H1 (cell line): ENCODE results near the gene NBAS. TPM values are rescaled to one million over a fixed set of nuclear protein-coding genes. Genes with fewer than 3 reads are reported as not detected.

ENCODE experiments used
- CTCF ChIA-PET: fragments of 300-600 bp; sonication (Branson Sonifier 250); formaldehyde crosslinking; loops from one replicate; lab custom pipeline; 2021; ENCODE audit not compliant: partially characterized antibody; lab: Charles Lee
- POLR2A ChIA-PET: fragments of 300-600 bp; sonication (Branson Sonifier 250); formaldehyde crosslinking; loops from one replicate; lab custom pipeline; 2021; ENCODE audit warnings: inconsistent platforms; ENCODE audit not compliant: partially characterized antibody; lab: Charles Lee
- DNase-seq, 2 experiments: peaks; one replicate each; pipeline versions ENCODE4 v3.0.0 to v3.0.0-alpha.2; 2010 to 2022; ENCODE audit warnings: low spot score in 2 of 2, low read depth in 1 of 2, mixed read lengths in 1 of 2
- FAIRE-seq: peaks from 2 replicates; lab custom pipeline; 2011; peaks lifted over from hg19 to GRCh38; lab: Jason Lieb, UNC
- H2AFZ ChIP-seq: 2 replicates; pipeline ENCODE4 v1.8.1; 2012; ENCODE audit warnings: low read length, inconsistent platforms
- H2AK5ac ChIP-seq: 2 replicates; pipeline ENCODE4 v1.6.1; 2013; ENCODE audit warnings: low read depth, low read length
- H2BK120ac ChIP-seq: replicated peaks from 2 replicates; pipeline ENCODE3; 2013; ENCODE audit warnings: low read depth, low read length, inconsistent platforms
- H2BK12ac ChIP-seq: 2 replicates; pipeline ENCODE4 v1.6.1; 2013; ENCODE audit warnings: low read depth, low read length
- H2BK15ac ChIP-seq: 2 replicates; pipeline ENCODE4 v1.6.1; 2013; ENCODE audit warnings: low read length
- H2BK20ac ChIP-seq: 2 replicates; pipeline ENCODE4 v1.6.1; 2013; ENCODE audit warnings: low read length
- H2BK5ac ChIP-seq: 2 replicates; pipeline ENCODE4 v1.6.1; 2013; ENCODE audit warnings: low read depth, low read length
- H3K14ac ChIP-seq: 2 replicates; pipeline ENCODE4 v1.6.1; 2013; ENCODE audit warnings: inconsistent platforms; ENCODE audit not compliant: insufficient read length
- H3K18ac ChIP-seq: 2 replicates; pipeline ENCODE4 v1.6.1; 2013; ENCODE audit warnings: low read length; ENCODE audit errors: extremely low read depth
- H3K23ac ChIP-seq: 2 replicates; pipeline ENCODE4 v1.6.1; 2013; ENCODE audit warnings: inconsistent platforms; ENCODE audit not compliant: insufficient read length
- H3K23me2 ChIP-seq: 2 replicates; pipeline ENCODE4 v1.6.1; 2013; ENCODE audit warnings: low read depth, low read length
- H3K27ac ChIP-seq: 2 replicates; pipeline ENCODE4 v1.6.1; 2011; ENCODE audit warnings: low read depth, low read length, inconsistent platforms
- H3K27me3 ChIP-seq, 4 experiments: replicated peaks in 1 of 4; 1 replicate in 1 of 4; 2 replicates in 3 of 4; pipeline versions ENCODE4 v1.6.1 to v1.8.1; 2011 to 2013; ENCODE audit warnings: low read length in 3 of 4, mild to moderate bottlenecking in 3 of 4, inconsistent platforms in 2 of 4, mixed read lengths in 2 of 4, moderate library complexity in 1 of 4; ENCODE audit not compliant: control insufficient read depth in 3 of 4, insufficient read depth in 3 of 4; ENCODE audit errors: extremely low read depth in 1 of 4
- H3K36me3 ChIP-seq, 4 experiments: 2 replicates each; pipeline versions ENCODE4 v1.6.1 to v1.8.1; 2011 to 2013; ENCODE audit warnings: mild to moderate bottlenecking in 4 of 4, low read length in 3 of 4, moderate library complexity in 2 of 4, control low read depth in 1 of 4, inconsistent platforms in 1 of 4; ENCODE audit not compliant: insufficient read depth in 4 of 4, control insufficient read depth in 2 of 4
- H3K4ac ChIP-seq: replicated peaks from 2 replicates; pipeline ENCODE3; 2013; ENCODE audit warnings: low read length, low read depth, mixed read lengths, inconsistent platforms; ENCODE audit not compliant: insufficient read length
- H3K4me1 ChIP-seq, 4 experiments: replicated peaks in 1 of 4; 1 replicate in 1 of 4; 2 replicates in 3 of 4; pipeline versions ENCODE4 v1.6.1 to v1.8.1; 2011 to 2013; ENCODE audit warnings: low read length in 3 of 4, inconsistent platforms in 2 of 4, mixed read lengths in 1 of 4; ENCODE audit not compliant: insufficient read depth in 4 of 4, control insufficient read depth in 3 of 4
- H3K4me2 ChIP-seq, 2 experiments: 2 replicates each; pipeline versions ENCODE4 v1.6.1 to v1.8.1; 2011 to 2013; ENCODE audit warnings: low read depth in 2 of 2, low read length in 2 of 2, control low read depth in 1 of 2, inconsistent platforms in 1 of 2, mild to moderate bottlenecking in 1 of 2; ENCODE audit not compliant: insufficient read depth in 1 of 2
- H3K4me3 ChIP-seq, 4 experiments: fragments of 200-600, 300-600 bp in 1 of 4; sonication (generic), shearing (Covaris generic), sonication (Bioruptor Twin) in 1 of 4; 2 replicates each; pipeline versions ENCODE4 v1.5.1 to v1.8.1; 2011 to 2016; ENCODE audit warnings: low read length in 4 of 4, low read depth in 3 of 4, control low read depth in 2 of 4, inconsistent platforms in 2 of 4, mild to moderate bottlenecking in 2 of 4, mixed read lengths in 1 of 4, moderate library complexity in 1 of 4; ENCODE audit not compliant: insufficient read depth in 2 of 4; ENCODE audit errors: extremely low read depth in 1 of 4
- H3K56ac ChIP-seq: replicated peaks from 2 replicates; pipeline ENCODE3; 2013; ENCODE audit warnings: low read depth, mild to moderate bottlenecking, mixed read lengths, low read length, inconsistent platforms; ENCODE audit not compliant: insufficient read length
- H3K79me1 ChIP-seq: 2 replicates; pipeline ENCODE4 v1.6.1; 2013; ENCODE audit warnings: low read depth, low read length, control low read depth
- H3K79me2 ChIP-seq, 2 experiments: 2 replicates each; pipeline versions ENCODE4 v1.6.1 to v1.8.1; 2012 to 2013; ENCODE audit warnings: low read length in 2 of 2, mild to moderate bottlenecking in 2 of 2, inconsistent platforms in 1 of 2; ENCODE audit not compliant: insufficient read depth in 2 of 2, control insufficient read depth in 1 of 2
- H3K9ac ChIP-seq, 4 experiments: replicated peaks in 1 of 4; 1 replicate in 1 of 4; 2 replicates in 3 of 4; pipeline versions ENCODE4 v1.6.1 to v1.8.1; 2011 to 2013; ENCODE audit warnings: low read depth in 3 of 4, low read length in 3 of 4, control low read depth in 2 of 4, mild to moderate bottlenecking in 2 of 4, moderate library complexity in 2 of 4, inconsistent platforms in 1 of 4; ENCODE audit errors: extremely low read depth in 1 of 4
- H3K9me3 ChIP-seq, 2 experiments: 2 replicates each; pipeline versions ENCODE4 v1.6.1 to v1.8.1; 2012 to 2013; ENCODE audit warnings: mild to moderate bottlenecking in 2 of 2, moderate library complexity in 2 of 2, control low read depth in 1 of 2, inconsistent platforms in 1 of 2, low read depth in 1 of 2, low read length in 1 of 2, mixed read lengths in 1 of 2; ENCODE audit not compliant: insufficient read depth in 2 of 2
- H4K20me1 ChIP-seq, 2 experiments: replicated peaks in 1 of 2; 2 replicates each; pipeline versions ENCODE3 to v1.8.1; 2011 to 2013; ENCODE audit warnings: inconsistent platforms in 2 of 2, low read length in 2 of 2, mild to moderate bottlenecking in 1 of 2; ENCODE audit not compliant: insufficient read depth in 2 of 2, control insufficient read depth in 1 of 2
- H4K5ac ChIP-seq: 2 replicates; pipeline ENCODE4 v1.6.1; 2013; ENCODE audit warnings: low read length, low read depth, mixed read lengths, inconsistent platforms; ENCODE audit not compliant: insufficient read length
- H4K8ac ChIP-seq: 2 replicates; pipeline ENCODE4 v1.8.0; 2013; ENCODE audit warnings: mild to moderate bottlenecking, moderate library complexity, low read length, inconsistent platforms; ENCODE audit not compliant: insufficient read depth; ENCODE audit errors: extremely low read depth
- H4K91ac ChIP-seq: replicated peaks from 2 replicates; pipeline ENCODE3; 2013; ENCODE audit warnings: low read length, mixed read lengths, inconsistent platforms; ENCODE audit not compliant: insufficient read length
- CBX8 ChIP-seq: fragments of 300-800, 300-1000 bp; sonication (generic); IDR thresholded peaks from 2 replicates; pipeline ENCODE4 v1.7.1; 2016; ENCODE audit warnings: low read depth, low read length, borderline replicate concordance
- CTCF ChIP-seq, 3 experiments: IDR thresholded peaks; 1 replicate in 2 of 3; 2 replicates in 1 of 3; pipeline versions ENCODE4 v1.5.1 to v1.6.1; 2011; ENCODE audit warnings: low read length in 3 of 3, mild to moderate bottlenecking in 3 of 3, inconsistent platforms in 2 of 3, low read depth in 1 of 3, moderate library complexity in 1 of 3; ENCODE audit not compliant: insufficient read depth in 1 of 3; ENCODE audit errors: control extremely low read depth in 1 of 3
- RAD21 ChIP-seq, 2 experiments: IDR thresholded peaks in 1 of 2; conservative IDR thresholded peaks in 1 of 2; 2 replicates each; pipeline ENCODE4 v1.6.1; 2011; ENCODE audit warnings: low read depth in 2 of 2, low read length in 2 of 2, improper control_type of control experiment in 1 of 2, inconsistent platforms in 1 of 2, mild to moderate bottlenecking in 1 of 2, moderate library complexity in 1 of 2
- WGBS, 2 experiments: shearing (Covaris generic) in 1 of 2; methylation state at CpG; one replicate each; pipeline versions ENCODE4 v1.1.6 to v1.1.7; 2013 to 2015; ENCODE audit warnings: low lambda C conversion rate in 2 of 2, mixed read lengths in 2 of 2, inconsistent platforms in 1 of 2, low coverage in 1 of 2, missing lambda C conversion rate in 1 of 2; ENCODE audit not compliant: insufficient replicate concordance in 2 of 2, insufficient coverage in 1 of 2, insufficient read length in 1 of 2; ENCODE audit errors: extremely low coverage in 1 of 2, missing lambda C conversion rate in 1 of 2; 5-methylcytosine and 5-hydroxymethylcytosine counted together
- polyA plus RNA-seq, 7 experiments: library from polyadenylated mRNA; depleted of rRNA in 3 of 7; stranded (reverse) in 5 of 7; unstranded in 2 of 7; fragments of >200 nt in 5 of 7; fragments of 200-250 nt in 2 of 7; gene quantifications; 1 replicate in 5 of 7; 2 replicates in 1 of 7; 4 replicates in 1 of 7; pipeline versions ENCODE4 v1.2.1 to v1.2.3, GENCODE V29; 2011 to 2013; ENCODE audit warnings: missing spikeins in 2 of 7, mixed read lengths in 2 of 7
- total RNA-seq: library from RNA; stranded (reverse); fragmentation: NEBNext Ultra II Directional; extraction: Animal tissue kit (Norgen Biotek cat#: 25700); gene quantifications from 2 replicates; pipeline ENCODE4 v1.2.1, GENCODE V29; 2021

The NBAS gene
- total and polyA plus RNA-seq, 2 of the 8 experiments (the other 6 are each of a cell fraction or from before 2014, with no cell fraction given), result 19.6 to 34.8 TPM

- Histone ChIP-seq H4K20me1 (no peaks in the 10 kb centered on the region), H3K79me1 (no peaks in the 10 kb centered on the region), H3K36me3 (no peaks in the 10 kb centered on the region), H3K27me3 (no peaks in the 10 kb centered on the region), H3K56ac (no peak overlapping the region), H2BK120ac (no peak overlapping the region), H3K9ac (no peak overlapping the region), H3K4me1 (peaks cover 0 to 6% (median 0%) of the 10 kb centered on the region in 4 experiments; a peak in 1 of 7 replicates), H3K18ac (no peak overlapping the region), H4K5ac (no peak overlapping the region), H2BK20ac (no peak overlapping the region), H4K8ac (no peak overlapping the region), H2BK15ac (0 out of 2 replicates have a peak overlapping the region, but pooled peaks have one; percentile 16), H2AK5ac (no peak overlapping the region), H3K9me3 (no peaks in the 10 kb centered on the region), H2BK5ac (no peak overlapping the region), H3K79me2 (no peaks in the 10 kb centered on the region), H3K4me3 (no peak overlapping the region), H3K14ac (no peak overlapping the region), H3K4me2 (no peak overlapping the region), H3K23me2 (no peaks in the 10 kb centered on the region), H4K91ac (no peak overlapping the region), H3K23ac (no peak overlapping the region), H3K27ac (no peak overlapping the region), H2BK12ac (no peak overlapping the region; the same call in 1 of the 2 replicates), H2AFZ (no peak overlapping the region), H3K4ac (peak overlapping the region; percentile 23)
- TF ChIP-seq CTCF (IDR thresholded peaks at IDR 0.05; ENCODE audit: control extremely low read depth in 1 of 3, insufficient read depth in 1 of 3, low read depth in 1 of 3, low read length in 3 of 3) (peak in 2 of 3 experiments; percentile 25 to 28; a peak in 3 of 4 replicates), RAD21 (IDR thresholded peaks at IDR 0.05 in 1 of 2, conservative IDR thresholded peaks at IDR 0.05 in 1 of 2; ENCODE audit: low read depth in 2 of 2, low read length in 2 of 2) (peak; percentile 26 to 49; a peak in 3 of 4 replicates), CBX8 (no peak)
- FAIRE-seq (no peak), DNase-seq (no peak)
- 92% methylated on average over 6 of the region's 6 CpGs; no CpG with 5 or more reads in 1 of the 2 experiments for WGBS, 2 experiments
- POLR2A ChIA-PET, result no interaction called here
- CTCF ChIA-PET, result interaction anchor here (0.6 to 1.7 kb wide), 10 partner anchors 9 to 476 kb away, joined by 3 to 8 read pairs (median 4); no protein-coding TSS in a partner anchor
Measured at GRCh38 chr2:15146960-15147359, 414.2 kb downstream of the NBAS start.
